LNCAP (cell line): ENCODE data around the gene HDHD5.

Source experiments
- CTCF ChIP-seq: fragments of 450-650 bp; IDR thresholded peaks from 2 replicates; pipeline ENCODE4 v1.5.1; 2017; ENCODE audit warnings: mild to moderate bottlenecking

The HDHD5 gene

DNA sequence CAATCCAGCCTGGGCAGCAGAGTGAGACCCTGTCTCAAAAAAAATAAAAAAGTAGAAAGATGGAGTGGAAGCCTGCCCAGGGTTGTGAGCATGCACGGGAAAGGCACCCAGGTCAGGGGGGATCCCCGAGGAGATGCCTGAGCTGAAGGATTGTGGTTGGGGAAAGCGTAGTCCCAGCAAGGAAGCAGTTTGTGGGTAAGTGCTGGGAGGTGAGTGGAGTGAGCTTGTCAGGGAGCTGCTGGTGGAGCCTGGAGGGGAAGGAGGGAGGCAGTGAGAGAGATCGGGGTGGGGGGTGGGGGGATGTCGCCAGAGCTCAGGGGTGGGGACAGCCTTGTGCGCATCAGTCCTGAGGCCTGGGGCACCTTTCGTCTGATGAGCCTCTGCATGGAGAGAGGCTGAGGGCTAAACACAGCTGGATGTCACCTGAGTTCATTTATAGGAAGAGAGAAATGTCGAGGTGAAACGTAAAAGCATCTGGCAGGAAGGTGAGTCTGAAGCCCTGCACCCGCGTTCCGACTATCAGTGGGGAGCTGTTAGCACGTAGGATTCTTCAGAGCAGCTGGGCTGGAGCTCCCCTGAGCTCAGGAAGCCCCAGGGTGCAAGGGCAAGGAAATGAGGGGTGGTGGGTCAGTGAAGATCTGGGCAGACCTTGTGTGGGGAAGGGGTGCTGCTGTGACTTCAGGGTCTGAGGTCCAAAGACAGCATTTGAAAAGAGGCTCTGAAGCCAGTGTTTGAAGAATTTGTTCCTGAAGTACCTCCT lies 48.1 kb downstream of the HDHD5 start:
- TF ChIP-seq CTCF, result no peak

DNA sequence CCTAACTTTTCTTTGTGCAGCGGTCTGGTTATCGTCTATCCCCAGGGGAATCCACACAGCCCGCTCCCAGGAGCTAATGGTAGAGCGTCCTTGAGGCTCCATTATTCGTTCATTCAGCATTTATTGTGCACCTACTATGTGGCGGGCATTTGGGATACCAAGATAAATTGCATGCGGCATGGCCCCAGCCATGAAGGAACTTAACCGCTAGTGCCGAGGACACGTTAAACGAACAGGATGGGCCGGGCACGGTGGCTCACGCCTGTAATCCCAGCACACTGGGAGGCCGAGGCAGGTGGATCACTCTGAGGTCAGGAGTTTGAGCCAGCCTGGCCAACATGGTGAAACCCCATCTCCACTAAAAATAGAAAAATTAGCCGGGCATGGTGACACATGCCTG lies 49.1 kb downstream of the HDHD5 start:
- no peak for TF ChIP-seq CTCF

DNA sequence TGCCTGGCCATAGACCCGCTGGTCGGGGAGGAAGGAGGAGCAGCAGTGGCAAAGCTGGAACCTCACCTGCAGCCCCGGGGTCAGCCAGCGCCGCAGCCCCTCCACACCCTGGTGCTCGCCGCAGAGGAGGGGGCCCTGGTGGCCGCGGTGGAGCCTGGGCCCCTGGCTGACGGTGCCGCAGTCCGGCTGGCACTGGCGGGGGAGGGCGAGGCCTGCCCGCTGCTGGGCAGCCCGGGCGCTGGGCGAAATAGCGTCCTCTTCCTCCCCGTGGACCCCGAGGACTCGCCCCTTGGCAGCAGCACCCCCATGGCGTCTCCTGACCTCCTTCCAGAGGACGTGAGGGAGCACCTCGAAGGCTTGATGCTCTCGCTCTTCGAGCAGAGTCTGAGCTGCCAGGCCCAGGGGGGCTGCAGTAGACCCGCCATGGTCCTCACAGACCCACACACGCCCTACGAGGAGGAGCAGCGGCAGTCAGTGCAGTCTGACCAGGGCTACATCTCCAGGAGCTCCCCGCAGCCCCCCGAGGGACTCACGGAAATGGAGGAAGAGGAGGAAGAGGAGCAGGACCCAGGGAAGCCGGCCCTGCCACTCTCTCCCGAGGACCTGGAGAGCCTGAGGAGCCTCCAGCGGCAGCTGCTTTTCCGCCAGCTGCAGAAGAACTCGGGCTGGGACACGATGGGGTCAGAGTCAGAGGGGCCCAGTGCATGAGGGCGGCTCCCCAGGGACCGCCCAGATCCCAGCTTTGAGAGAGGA lies 49.8 kb downstream of the HDHD5 start:
- no peak for TF ChIP-seq CTCF

GRCh38 chr22:17108256-17109112 lies 50.6 kb downstream of the HDHD5 start:
- no peak for TF ChIP-seq CTCF

- no peak for TF ChIP-seq CTCF
Observed at GRCh38 chr22:17107547-17107810, 51.6 kb downstream of the HDHD5 start.

DNA sequence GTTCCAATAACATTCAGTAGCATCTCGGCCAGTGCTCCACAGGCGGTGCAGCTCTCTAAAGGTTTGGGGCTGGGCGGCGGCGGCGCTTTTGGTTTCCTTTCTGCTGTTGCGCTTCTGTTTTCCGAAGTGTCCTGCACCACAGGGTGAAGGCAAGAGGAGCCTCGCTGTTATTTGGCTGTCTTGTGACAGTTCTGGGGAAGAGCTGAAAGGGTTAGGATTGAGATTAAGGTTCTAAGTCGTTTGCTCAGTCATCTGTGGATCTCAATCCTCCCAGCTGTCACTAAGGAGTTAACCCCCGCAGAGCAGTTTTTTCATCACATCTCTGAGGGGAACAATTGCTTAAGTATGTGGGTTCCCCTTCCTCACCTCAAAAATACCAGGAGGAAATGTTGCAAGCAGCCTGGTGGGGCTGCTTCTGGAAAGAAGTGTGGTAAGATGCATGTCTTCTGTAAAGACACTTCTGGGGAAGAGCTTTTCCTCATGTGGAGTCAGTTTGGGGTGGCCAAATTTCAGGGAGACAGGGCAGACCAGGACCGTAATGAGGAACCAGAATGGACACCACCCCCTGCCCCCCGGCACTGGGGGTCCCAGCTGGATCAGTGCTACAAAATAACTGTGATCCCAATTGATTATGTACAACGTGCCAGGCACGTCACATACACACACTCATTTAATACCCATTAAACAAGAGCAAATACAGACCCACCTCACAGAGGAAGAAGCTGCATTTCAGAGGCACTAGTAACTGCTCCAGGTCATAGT lies 52.1 kb downstream of the HDHD5 start:
- no peak for TF ChIP-seq CTCF

DNA sequence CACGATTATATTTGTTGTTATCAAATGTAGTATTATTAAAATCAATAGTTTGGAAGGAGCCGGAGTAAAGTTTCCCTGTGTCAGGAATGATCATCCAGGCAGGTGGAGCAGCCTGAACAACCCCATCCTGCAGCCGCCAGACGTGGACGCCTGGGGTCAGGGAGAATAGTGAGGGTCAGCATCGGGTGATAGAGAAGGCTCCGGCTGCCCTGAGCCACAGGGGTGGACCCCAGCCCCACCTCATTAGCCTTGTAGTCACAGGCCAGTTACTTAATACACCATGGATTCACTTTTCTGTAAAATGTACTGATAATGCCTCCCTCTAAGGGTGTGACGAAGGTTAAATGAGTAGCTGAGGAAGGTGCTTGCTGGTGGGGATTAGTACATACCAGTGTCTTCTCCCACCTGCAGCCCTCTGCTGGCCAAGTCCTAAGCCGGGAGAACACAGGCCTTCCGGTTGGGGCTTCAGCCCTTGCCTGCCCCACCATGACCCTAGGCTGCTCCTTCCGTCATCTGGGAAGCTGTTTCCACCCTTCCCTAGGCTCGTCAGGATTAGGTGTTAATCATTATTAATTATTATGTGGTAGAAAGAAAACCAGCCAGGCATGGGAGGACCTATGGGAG lies 52.8 kb downstream of the HDHD5 start:
- no peak for TF ChIP-seq CTCF
